Measurements from ENCODE around the gene TESK2. TPM values are rescaled to one million over a fixed set of nuclear protein-coding genes. Genes with fewer than 3 reads are reported as not detected.

Gene TESK2
- total and polyA plus RNA-seq, 12 donors, result 0.77 to 2.6 (median 1.3) TPM

DNA sequence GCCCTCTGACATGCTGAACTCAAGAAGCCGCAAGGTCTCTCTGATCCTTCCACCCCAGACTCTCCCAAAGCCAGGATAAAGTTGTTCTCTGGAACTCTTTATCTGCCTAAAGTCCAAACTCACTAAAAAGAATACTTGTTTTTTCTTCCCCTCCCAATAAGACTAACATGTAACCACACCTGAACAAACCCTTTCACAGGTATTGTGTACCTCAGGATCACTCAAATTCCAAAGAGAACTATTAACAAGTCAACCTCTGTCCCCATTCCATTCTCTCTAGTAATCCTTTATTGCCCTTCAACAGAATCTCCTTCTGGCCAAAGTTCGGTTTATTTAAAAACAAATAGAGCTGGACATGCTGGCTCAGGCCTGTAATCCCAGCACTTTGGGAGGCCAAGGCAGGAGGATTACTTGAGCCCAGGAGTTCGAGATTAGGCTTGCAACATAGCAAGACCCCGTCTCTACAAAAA, 155.1 kb downstream of the TESK2 start:
- 94 to 95% methylated on average over 4 of the region's 4 CpGs for WGBS, 2 donors
- intact Hi-C loops (cut with DNase I), result no loop called here
- ATAC-seq, result no peak

DNA sequence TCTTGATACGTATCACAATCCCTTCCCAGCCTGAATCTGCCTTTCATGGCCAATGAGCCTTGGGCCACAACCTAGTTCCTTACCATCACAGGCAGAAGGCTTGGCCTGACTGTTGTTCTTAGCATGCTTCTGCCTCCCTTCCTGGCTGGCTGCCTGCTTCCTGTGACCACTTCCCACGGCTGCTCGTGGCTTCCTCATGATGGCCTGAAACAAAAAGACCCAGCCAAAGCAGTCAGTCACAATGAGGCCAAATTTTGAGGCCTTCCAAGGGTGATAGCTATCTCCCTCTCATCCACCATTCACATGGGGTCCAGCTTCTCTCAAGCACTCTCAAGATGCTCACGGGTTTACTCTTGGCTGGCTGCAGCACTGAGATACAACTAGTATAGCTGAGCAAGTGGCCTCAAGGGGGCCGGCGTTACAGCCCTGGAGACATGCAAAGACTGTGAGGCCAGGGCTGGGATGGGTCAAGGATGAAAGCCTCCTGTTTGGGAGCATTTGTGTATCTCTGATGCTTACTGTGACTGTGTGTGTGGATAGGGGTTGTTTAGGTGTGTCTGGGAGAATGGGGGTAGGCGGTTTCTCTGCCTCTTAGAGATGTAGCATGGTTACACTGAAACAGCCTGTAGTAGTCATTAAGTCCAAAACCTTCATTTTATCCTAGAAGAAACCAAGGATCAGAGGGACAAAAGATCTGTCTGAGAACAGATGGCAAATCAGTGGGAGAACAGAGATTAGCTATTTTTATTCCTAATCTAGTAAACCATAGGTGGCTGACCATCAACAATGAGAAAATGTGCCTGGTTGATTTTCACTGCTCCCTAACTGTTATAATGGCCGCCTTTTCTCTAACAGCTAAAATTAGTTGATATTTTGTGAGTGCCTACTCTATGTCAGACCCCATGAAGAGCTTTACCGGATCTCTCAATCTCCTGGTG, 156.4 kb downstream of the TESK2 start:
- Histone ChIP-seq H3K36me3 (peaks cover 0 to 48% (median 30%) of the 10 kb centered on the region in 9 donors), H3K4me1 (peaks cover 5 to 24% (median 7%) of the 10 kb centered on the region in 9 donors), H3K27me3 (no peaks in the 10 kb centered on the region), H3K27ac (peak overlapping the region in 8 of 10 donors; percentile 23 to 66 (median 56)), H3K9me3 (no peaks in the 10 kb centered on the region), H3K4me3 (no peak overlapping the region)
- DNase-seq (peak; percentile 45 to 51), ATAC-seq (peak in 6 of 8 donors; percentile 49 to 75 (median 60))
- 61 to 70% methylated on average over 9 of the region's 9 CpGs for WGBS, 2 donors
- TF ChIP-seq, protein P1, sequence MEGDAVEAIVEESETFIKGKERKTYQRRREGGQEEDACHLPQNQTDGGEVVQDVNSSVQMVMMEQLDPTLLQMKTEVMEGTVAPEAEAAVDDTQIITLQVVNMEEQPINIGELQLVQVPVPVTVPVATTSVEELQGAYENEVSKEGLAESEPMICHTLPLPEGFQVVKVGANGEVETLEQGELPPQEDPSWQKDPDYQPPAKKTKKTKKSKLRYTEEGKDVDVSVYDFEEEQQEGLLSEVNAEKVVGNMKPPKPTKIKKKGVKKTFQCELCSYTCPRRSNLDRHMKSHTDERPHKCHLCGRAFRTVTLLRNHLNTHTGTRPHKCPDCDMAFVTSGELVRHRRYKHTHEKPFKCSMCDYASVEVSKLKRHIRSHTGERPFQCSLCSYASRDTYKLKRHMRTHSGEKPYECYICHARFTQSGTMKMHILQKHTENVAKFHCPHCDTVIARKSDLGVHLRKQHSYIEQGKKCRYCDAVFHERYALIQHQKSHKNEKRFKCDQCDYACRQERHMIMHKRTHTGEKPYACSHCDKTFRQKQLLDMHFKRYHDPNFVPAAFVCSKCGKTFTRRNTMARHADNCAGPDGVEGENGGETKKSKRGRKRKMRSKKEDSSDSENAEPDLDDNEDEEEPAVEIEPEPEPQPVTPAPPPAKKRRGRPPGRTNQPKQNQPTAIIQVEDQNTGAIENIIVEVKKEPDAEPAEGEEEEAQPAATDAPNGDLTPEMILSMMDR (IDR thresholded peaks at IDR 0.05), result no peak
- intact Hi-C loops (cut with DNase I), result no loop called here

More for the DNA sequence above, 155.1 kb downstream of the TESK2 start:
- TF ChIP-seq, protein P1 (IDR thresholded peaks at IDR 0.05), result no peak
- no peaks in the 10 kb centered on the region for H3K9me3 ChIP-seq
- H3K27ac ChIP-seq, result no peak overlapping the region
- H3K36me3 ChIP-seq, result peaks cover 0 to 35% (median 27%) of the 10 kb centered on the region in 9 donors
- H3K4me1 ChIP-seq, result peaks cover 7 to 28% (median 11%) of the 10 kb centered on the region in 9 donors
- H3K4me3 ChIP-seq, result no peak overlapping the region
- no peaks in the 10 kb centered on the region for H3K27me3 ChIP-seq
- no peak for DNase-seq

DNA sequence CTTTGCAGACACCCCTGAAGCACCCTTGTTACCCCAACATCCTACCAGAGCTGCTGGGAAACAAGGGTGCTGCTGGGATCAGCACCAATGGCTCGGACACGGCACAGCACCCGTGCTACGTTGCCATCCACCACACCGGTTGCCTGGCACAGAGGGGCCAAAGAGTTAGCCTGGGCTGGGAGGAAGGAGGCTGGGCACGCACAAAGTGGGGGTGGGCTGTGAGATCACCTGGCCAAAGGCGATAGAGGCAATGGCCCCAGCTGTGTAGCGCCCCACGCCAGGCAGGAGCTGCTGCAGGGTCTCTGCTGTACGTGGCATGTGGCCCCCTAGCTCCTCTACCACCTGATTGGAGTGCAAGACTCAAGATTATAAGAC, 158.6 kb downstream of the TESK2 start:
- H3K4me3 ChIP-seq, result no peak overlapping the region
- DNase-seq (no peak), ATAC-seq (no peak)
- H3K9me3 ChIP-seq, result no peaks in the 10 kb centered on the region
- peaks cover 0 to 4% (median 0%) of the 10 kb centered on the region in 7 donors for H3K27me3 ChIP-seq
- peaks cover 0 to 18% (median 10%) of the 10 kb centered on the region in 9 donors for H3K4me1 ChIP-seq
- TF ChIP-seq, protein P1 (IDR thresholded peaks at IDR 0.05), result no peak
- 95 to 98% methylated on average over 10 of the region's 10 CpGs for WGBS, 2 donors
- intact Hi-C loops (cut with DNase I), result no loop called here
- no peak overlapping the region for H3K27ac ChIP-seq
- peaks cover 0 to 61% (median 30%) of the 10 kb centered on the region in 9 donors for H3K36me3 ChIP-seq

DNA sequence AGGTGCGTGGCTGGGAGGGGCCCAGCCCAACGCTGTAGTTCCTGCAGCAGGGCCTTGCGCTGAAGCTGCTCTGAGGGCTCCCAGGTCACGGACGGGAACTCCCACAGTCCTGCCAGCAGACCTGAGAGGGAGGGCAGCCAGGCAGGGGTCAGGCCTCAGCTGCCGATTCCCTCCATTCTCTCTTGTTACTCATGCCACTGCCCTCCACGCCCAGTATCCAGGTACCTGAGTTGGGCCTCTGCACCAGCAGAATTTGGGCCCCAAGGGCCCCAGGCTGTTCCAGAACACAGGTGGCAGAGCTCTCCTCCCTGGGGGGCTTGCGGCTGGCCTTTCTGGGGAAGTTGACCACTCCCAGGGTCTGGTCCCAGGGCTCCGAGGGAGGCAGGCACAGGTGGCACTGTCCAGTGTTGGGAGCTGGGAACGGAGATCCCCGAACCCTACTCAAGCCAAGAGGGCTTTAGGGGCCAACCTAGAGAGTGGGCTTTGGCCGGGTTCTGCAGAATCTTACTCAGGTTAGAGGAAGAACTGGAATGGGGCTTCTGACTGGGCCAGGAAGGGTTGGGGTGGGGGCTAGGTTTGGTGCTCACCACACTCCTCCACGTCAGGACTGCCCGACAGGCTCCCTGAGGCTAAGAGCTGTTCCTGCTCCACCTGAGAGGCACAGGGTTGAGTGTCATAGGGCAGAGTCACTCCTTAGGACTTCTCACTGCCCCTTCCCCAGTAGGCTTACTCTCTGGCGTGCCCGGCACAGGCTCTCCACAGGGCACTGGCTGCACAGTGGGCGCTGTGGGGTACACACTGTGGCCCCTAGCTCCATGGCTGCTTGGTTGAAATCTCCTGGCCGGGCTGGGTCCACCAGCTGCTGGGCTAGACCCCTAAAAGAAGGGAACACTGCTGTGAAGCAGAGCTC, 159.3 kb downstream of the TESK2 start:
- H3K36me3 ChIP-seq, result peaks cover 0 to 61% (median 30%) of the 10 kb centered on the region in 9 donors
- peaks cover 0 to 25% (median 16%) of the 10 kb centered on the region in 9 donors for H3K4me1 ChIP-seq
- WGBS, 2 donors, result 96 to 97% methylated on average over 18 of the region's 18 CpGs
- H3K9me3 ChIP-seq, result no peaks in the 10 kb centered on the region
- intact Hi-C loops (cut with DNase I), result no loop called here
- no peak for DNase-seq
- H3K27ac ChIP-seq, result no peak overlapping the region
- peaks cover 0 to 9% (median 0%) of the 10 kb centered on the region in 7 donors for H3K27me3 ChIP-seq
- ATAC-seq, result no peak
- TF ChIP-seq, protein P1 (IDR thresholded peaks at IDR 0.05), result no peak
- H3K4me3 ChIP-seq, result no peak overlapping the region

Measured in heart right ventricle (tissue), 16 donors.